SK-N-SH (cell line): ENCODE measurements around the gene EVL. TPM values are rescaled to one million over a fixed set of nuclear protein-coding genes. Genes with fewer than 3 reads are reported as not detected.

Experiments used
- CTCF ChIA-PET: fragments of 300-600, 350-600 bp; formaldehyde crosslinking; extraction: SDS; loops from one replicate; lab custom pipeline; 2021; lab: Yijun Ruan, JAX
- POLR2A ChIA-PET: fragments of 350-600 bp; sonication (Branson Sonifier 250); formaldehyde crosslinking; extraction: SDS; loops from one replicate; lab custom pipeline; 2020; ENCODE audit warnings: antibody characterized with exemption, inconsistent platforms; lab: Yijun Ruan, JAX
- DNase-seq: peaks from one replicate; pipeline ENCODE4 v3.0.0; 2012
- H2AFZ ChIP-seq: fragments of 200-600 bp; sonication (generic); 2 replicates; pipeline ENCODE4 v1.8.1; 2016; ENCODE audit warnings: antibody characterized with exemption, mild to moderate bottlenecking, low read depth
- H3F3A ChIP-seq: fragments of 200-600 bp; sonication (generic); replicated peaks from 2 replicates; pipeline ENCODE3; 2016; ENCODE audit warnings: antibody characterized with exemption, mild to moderate bottlenecking; ENCODE audit not compliant: insufficient read depth
- H3K27ac ChIP-seq, 2 experiments: fragments of 200-500 bp in 1 of 2; fragments of 200-600 bp in 1 of 2; sonication (Bioruptor generic) in 1 of 2; sonication (generic), shearing (Covaris generic) in 1 of 2; 2 replicates each; pipeline versions ENCODE4 v1.5.1 to v1.6.1; 2014 to 2016; ENCODE audit warnings: low read depth in 2 of 2, inconsistent platforms in 1 of 2, low read length in 1 of 2, mild to moderate bottlenecking in 1 of 2, mixed read lengths in 1 of 2
- H3K27me3 ChIP-seq: fragments of 200-600 bp; sonication (generic), shearing (Covaris generic); 2 replicates; pipeline ENCODE4 v1.6.1; 2016; ENCODE audit warnings: mixed run types; ENCODE audit not compliant: insufficient read depth
- H3K36me3 ChIP-seq, 2 experiments: fragments of 200-500 bp in 1 of 2; fragments of 200-600 bp in 1 of 2; sonication (Bioruptor generic) in 1 of 2; sonication (generic) in 1 of 2; replicated peaks in 1 of 2; 2 replicates each; pipeline versions ENCODE3 to v1.5.1; 2014 to 2016; ENCODE audit warnings: low read length in 1 of 2, mild to moderate bottlenecking in 1 of 2; ENCODE audit not compliant: insufficient read depth in 2 of 2, control insufficient read depth in 1 of 2
- H3K4me1 ChIP-seq, 2 experiments: fragments of 200-500 bp in 1 of 2; fragments of 200-600 bp in 1 of 2; sonication (Bioruptor generic) in 1 of 2; sonication (generic), shearing (Covaris generic) in 1 of 2; 2 replicates each; pipeline versions ENCODE4 v1.5.1 to v1.6.1; 2014 to 2016; ENCODE audit warnings: low read depth in 1 of 2, low read length in 1 of 2, mixed run types in 1 of 2; ENCODE audit not compliant: insufficient read depth in 2 of 2, control insufficient read depth in 1 of 2
- H3K4me2 ChIP-seq: fragments of 200-600 bp; sonication (generic), shearing (Covaris generic); 2 replicates; pipeline ENCODE4 v1.6.1; 2017; ENCODE audit warnings: mixed run types
- H3K4me3 ChIP-seq, 2 experiments: fragments of 200-500 bp in 1 of 2; fragments of 200-600 bp in 1 of 2; sonication (Bioruptor generic) in 1 of 2; sonication (generic), shearing (Covaris generic) in 1 of 2; 2 replicates each; pipeline versions ENCODE4 v1.5.1 to v1.8.1; 2014 to 2016; ENCODE audit warnings: low read depth in 2 of 2, inconsistent platforms in 1 of 2, low read length in 1 of 2, mild to moderate bottlenecking in 1 of 2, mixed read lengths in 1 of 2, moderate library complexity in 1 of 2
- H3K79me2 ChIP-seq: fragments of 200-600 bp; sonication (generic); 2 replicates; pipeline ENCODE4 v1.8.1; 2017; ENCODE audit warnings: mild to moderate bottlenecking; ENCODE audit not compliant: insufficient read depth
- H3K9ac ChIP-seq: fragments of 200-600 bp; sonication (generic); 2 replicates; pipeline ENCODE4 v1.6.1; 2017; ENCODE audit warnings: mixed run types
- H3K9me2 ChIP-seq: fragments of 200-600 bp; sonication (generic); 2 replicates; pipeline ENCODE4 v1.6.1; 2017; ENCODE audit warnings: mixed run types
- H3K9me3 ChIP-seq: fragments of 200-600 bp; sonication (generic); 2 replicates; pipeline ENCODE4 v1.6.1; 2017; ENCODE audit warnings: mixed run types, mild to moderate bottlenecking, moderate library complexity
- H4K20me1 ChIP-seq: fragments of 200-600 bp; sonication (generic); 2 replicates; pipeline ENCODE4 v1.6.1; 2017; ENCODE audit warnings: mild to moderate bottlenecking, mixed run types; ENCODE audit not compliant: insufficient read depth
- CHD2 ChIP-seq: fragments of 150-350 bp; IDR thresholded peaks from 2 replicates; pipeline ENCODE4 v1.6.1; 2018; ENCODE audit warnings: low read length; ENCODE audit not compliant: partially characterized antibody
- ELF1 ChIP-seq: IDR thresholded peaks from 2 replicates; pipeline ENCODE4 v1.4.0; 2012
- EZH2phosphoT487 ChIP-seq: fragments of 200-600 bp; sonication (generic); IDR thresholded peaks from 2 replicates; pipeline ENCODE4 v1.6.1; 2017; ENCODE audit warnings: low read depth, mixed run types, mild to moderate bottlenecking, antibody characterized with exemption, moderate library complexity, borderline replicate concordance
- FOSL2 ChIP-seq: IDR thresholded peaks from 2 replicates; pipeline ENCODE4 v1.4.0; 2012; ENCODE audit warnings: low read depth, mild to moderate bottlenecking, moderate library complexity, borderline replicate concordance
- GABPA ChIP-seq: IDR thresholded peaks from 2 replicates; pipeline ENCODE4 v1.4.0; 2012; ENCODE audit warnings: low read depth, mild to moderate bottlenecking
- GATA2 ChIP-seq: sonication (generic); formaldehyde crosslinking; IDR thresholded peaks from 2 replicates; pipeline ENCODE4 v1.5.0; 2020; ENCODE audit warnings: mild to moderate bottlenecking, missing genetic modification reagents
- POLR2AphosphoS5 ChIP-seq: IDR thresholded peaks from 2 replicates; pipeline ENCODE4 v1.6.1; 2012; ENCODE audit warnings: low read depth, low read length
- RCOR1 ChIP-seq: fragments of 150-350 bp; IDR thresholded peaks from 2 replicates; pipeline ENCODE4 v1.6.1; 2017; ENCODE audit warnings: antibody characterized with exemption, low read length
- RFX5 ChIP-seq: IDR thresholded peaks from 2 replicates; pipeline ENCODE4 v1.6.1; 2012; ENCODE audit warnings: mild to moderate bottlenecking, improper control_type of control experiment, low read length
- SMC3 ChIP-seq: IDR thresholded peaks from 2 replicates; pipeline ENCODE4 v1.6.1; 2012; ENCODE audit warnings: low read depth, low read length, improper control_type of control experiment
- TAF1 ChIP-seq: IDR thresholded peaks from 2 replicates; pipeline ENCODE4 v1.6.1; 2012; ENCODE audit warnings: low read depth, mild to moderate bottlenecking, low read length, moderate library complexity, borderline replicate concordance
- TCF12 ChIP-seq: IDR thresholded peaks from 2 replicates; pipeline ENCODE4 v1.4.0; 2012
- USF2 ChIP-seq: fragments of 150-350 bp; IDR thresholded peaks from 2 replicates; pipeline ENCODE4 v1.6.1; 2017; ENCODE audit warnings: antibody characterized with exemption, low read length, low read depth, borderline replicate concordance
- WGBS: methylation state at CpG from one replicate; pipeline ENCODE4 v1.1.6; 2017; ENCODE audit warnings: low lambda C conversion rate; 5-methylcytosine and 5-hydroxymethylcytosine counted together
- polyA plus RNA-seq, 3 experiments: library from polyadenylated mRNA; depleted of rRNA; stranded (reverse); fragments of >200 nt; gene quantifications; 2 replicates each; pipeline ENCODE4 v1.2.3, GENCODE V29; 2012
- TF ChIP-seq, protein P1 (sequence below): IDR thresholded peaks from 2 replicates; pipeline ENCODE4 v1.4.0; 2012; ENCODE audit warnings: low read depth, borderline replicate concordance
- TF ChIP-seq, protein P2 (sequence below): IDR thresholded peaks from 2 replicates; pipeline ENCODE4 v1.4.0; 2012; ENCODE audit warnings: low read depth, borderline replicate concordance
- TF ChIP-seq, protein P3 (sequence below): IDR thresholded peaks from 2 replicates; pipeline ENCODE4 v1.4.0; 2012; ENCODE audit warnings: low read depth

Gene EVL
- polyA plus RNA-seq, 1 of the 3 experiments (the other 2 are of a cell fraction), result 36.5 TPM

GRCh38 chr14:100086361-100086760, 21.1 kb downstream of the EVL start:
- WGBS, result 93% methylated on average over 5 of the region's 5 CpGs
- Histone ChIP-seq H3K27me3 (no peaks in the 10 kb centered on the region), H3K36me3 (peaks cover 5 to 7% of the 10 kb centered on the region in 2 experiments), H3K9ac (no peak overlapping the region), H3K4me3 (no peak overlapping the region), H4K20me1 (no peaks in the 10 kb centered on the region), H3K79me2 (peaks cover 4% of the 10 kb centered on the region; the same call in 1 of the 2 replicates), H3F3A (no peaks in the 10 kb centered on the region), H3K27ac (no peak overlapping the region), H2AFZ (no peak overlapping the region), H3K9me2 (no peaks in the 10 kb centered on the region), H3K4me1 (peaks cover 0 to 2% of the 10 kb centered on the region in 2 experiments; a peak in 1 of 4 replicates), H3K4me2 (no peak overlapping the region), H3K9me3 (no peaks in the 10 kb centered on the region)
- ChIA-PET POLR2A (no interaction called here), CTCF (no interaction called here)
- TF ChIP-seq TCF12, result no peak
- TF ChIP-seq, protein P1, sequence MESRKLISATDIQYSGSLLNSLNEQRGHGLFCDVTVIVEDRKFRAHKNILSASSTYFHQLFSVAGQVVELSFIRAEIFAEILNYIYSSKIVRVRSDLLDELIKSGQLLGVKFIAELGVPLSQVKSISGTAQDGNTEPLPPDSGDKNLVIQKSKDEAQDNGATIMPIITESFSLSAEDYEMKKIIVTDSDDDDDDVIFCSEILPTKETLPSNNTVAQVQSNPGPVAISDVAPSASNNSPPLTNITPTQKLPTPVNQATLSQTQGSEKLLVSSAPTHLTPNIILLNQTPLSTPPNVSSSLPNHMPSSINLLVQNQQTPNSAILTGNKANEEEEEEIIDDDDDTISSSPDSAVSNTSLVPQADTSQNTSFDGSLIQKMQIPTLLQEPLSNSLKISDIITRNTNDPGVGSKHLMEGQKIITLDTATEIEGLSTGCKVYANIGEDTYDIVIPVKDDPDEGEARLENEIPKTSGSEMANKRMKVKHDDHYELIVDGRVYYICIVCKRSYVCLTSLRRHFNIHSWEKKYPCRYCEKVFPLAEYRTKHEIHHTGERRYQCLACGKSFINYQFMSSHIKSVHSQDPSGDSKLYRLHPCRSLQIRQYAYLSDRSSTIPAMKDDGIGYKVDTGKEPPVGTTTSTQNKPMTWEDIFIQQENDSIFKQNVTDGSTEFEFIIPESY, result no peak
- no peak for TF ChIP-seq POLR2AphosphoS5
- DNase-seq, result no peak

- POLR2A ChIA-PET, result no interaction called here
- CTCF ChIA-PET, result no interaction called here
- H3K36me3 ChIP-seq, result peaks cover 5 to 7% of the 10 kb centered on the region in 2 experiments
- H3K4me3 ChIP-seq, result no peak overlapping the region
- no peak overlapping the region for H3K4me2 ChIP-seq
- WGBS, result 94% methylated on average over 3 of the region's 3 CpGs
- H3K4me1 ChIP-seq, result no peaks in the 10 kb centered on the region
- no peak overlapping the region for H3K9ac ChIP-seq
- no peak for DNase-seq
- H3K9me2 ChIP-seq, result no peaks in the 10 kb centered on the region
- H4K20me1 ChIP-seq, result no peaks in the 10 kb centered on the region
- H3K79me2 ChIP-seq, result peaks cover under 1% of the 10 kb centered on the region; the same call in 1 of the 2 replicates
- H2AFZ ChIP-seq, result no peak overlapping the region
- H3K9me3 ChIP-seq, result no peaks in the 10 kb centered on the region
- no peak overlapping the region for H3K27ac ChIP-seq
- no peaks in the 10 kb centered on the region for H3K27me3 ChIP-seq
- TF ChIP-seq, protein P2, sequence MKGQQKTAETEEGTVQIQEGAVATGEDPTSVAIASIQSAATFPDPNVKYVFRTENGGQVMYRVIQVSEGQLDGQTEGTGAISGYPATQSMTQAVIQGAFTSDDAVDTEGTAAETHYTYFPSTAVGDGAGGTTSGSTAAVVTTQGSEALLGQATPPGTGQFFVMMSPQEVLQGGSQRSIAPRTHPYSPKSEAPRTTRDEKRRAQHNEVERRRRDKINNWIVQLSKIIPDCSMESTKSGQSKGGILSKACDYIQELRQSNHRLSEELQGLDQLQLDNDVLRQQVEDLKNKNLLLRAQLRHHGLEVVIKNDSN, result no peak
- TF ChIP-seq GABPA, result no peak
- TF ChIP-seq, protein P3, sequence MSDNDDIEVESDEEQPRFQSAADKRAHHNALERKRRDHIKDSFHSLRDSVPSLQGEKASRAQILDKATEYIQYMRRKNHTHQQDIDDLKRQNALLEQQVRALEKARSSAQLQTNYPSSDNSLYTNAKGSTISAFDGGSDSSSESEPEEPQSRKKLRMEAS, result no peak
- TF ChIP-seq SMC3, result no peak
- no peak for TF ChIP-seq EZH2phosphoT487
- no peak for TF ChIP-seq ELF1
- TF ChIP-seq FOSL2, result no peak
- TF ChIP-seq RFX5, result no peak
- no peak for TF ChIP-seq GATA2 (CRISPR knock-in tag)
- TF ChIP-seq, protein P1, result no peak
- TF ChIP-seq USF2, result no peak
- no peak for TF ChIP-seq RCOR1
- TF ChIP-seq TAF1, result no peak
- TF ChIP-seq CHD2, result no peak
- H3F3A ChIP-seq, result no peaks in the 10 kb centered on the region
Observed at GRCh38 chr14:100088226-100088625, 23.0 kb downstream of the EVL start.
